SU-DHL-6 (cell line): ENCODE results near the gene MEF2D.

Source experiments
- H2AFZ ChIP-seq: fragments of 200-600 bp; sonication (generic); 2 replicates; pipeline ENCODE4 v1.6.1; 2014; ENCODE audit warnings: low read depth, mild to moderate bottlenecking, moderate library complexity, mixed read lengths, antibody characterized with exemption, low read length; ENCODE audit not compliant: severe bottlenecking
- H3F3A ChIP-seq: fragments of 200-600 bp; shearing (Covaris generic); 2 replicates; pipeline ENCODE4 v1.6.0; 2016; ENCODE audit warnings: antibody characterized with exemption, mild to moderate bottlenecking; ENCODE audit not compliant: insufficient read depth
- H3K27ac ChIP-seq: fragments of 200-600 bp; sonication (generic); 2 replicates; pipeline ENCODE4 v1.5.1; 2016; ENCODE audit warnings: low read depth, mild to moderate bottlenecking, low read length, moderate library complexity, mixed read lengths
- H3K27me3 ChIP-seq: fragments of 200-600 bp; sonication (generic), shearing (Covaris generic); 2 replicates; pipeline ENCODE4 v1.6.0; 2014; ENCODE audit warnings: mild to moderate bottlenecking, low read length
- H3K36me3 ChIP-seq: fragments of 200-600 bp; sonication (generic); 2 replicates; pipeline ENCODE4 v1.6.1; 2014; ENCODE audit warnings: mild to moderate bottlenecking, low read length, mixed read lengths
- H3K4me2 ChIP-seq: fragments of 300-600, 200-600 bp; shearing (Covaris generic), sonication (generic); 2 replicates; pipeline ENCODE4 v1.6.0; 2014; ENCODE audit warnings: low read length, low read depth, mild to moderate bottlenecking; ENCODE audit not compliant: poor library complexity, severe bottlenecking
- H3K4me3 ChIP-seq: fragments of 200-600 bp; sonication (generic); 2 replicates; pipeline ENCODE4 v1.5.1; 2014; ENCODE audit warnings: antibody characterized with exemption, low read length, mild to moderate bottlenecking, mixed read lengths; ENCODE audit not compliant: insufficient read depth, poor library complexity, severe bottlenecking
- H3K79me2 ChIP-seq: fragments of 200-600 bp; sonication (generic); 2 replicates; pipeline ENCODE4 v1.6.1; 2014; ENCODE audit warnings: mild to moderate bottlenecking, low read length, moderate library complexity; ENCODE audit not compliant: insufficient read depth
- H3K9ac ChIP-seq: fragments of 200-600 bp; sonication (generic); 2 replicates; pipeline ENCODE4 v1.7.0; 2014; ENCODE audit warnings: mild to moderate bottlenecking, low read length
- H3K9me2 ChIP-seq: fragments of 200-600 bp; sonication (generic); replicated peaks from 2 replicates; pipeline ENCODE4 v1.6.1; 2014; ENCODE audit warnings: low read length; ENCODE audit not compliant: insufficient read depth
- H3K9me3 ChIP-seq: fragments of 200-600 bp; sonication (generic); 2 replicates; pipeline ENCODE4 v1.6.1; 2014; ENCODE audit warnings: low read length, mixed read lengths; ENCODE audit not compliant: insufficient read depth
- H4K20me1 ChIP-seq: fragments of 200-600 bp; sonication (generic); 2 replicates; pipeline ENCODE4 v1.6.1; 2014; ENCODE audit warnings: low read depth, mild to moderate bottlenecking, antibody characterized with exemption, low read length, moderate library complexity, mixed read lengths
- EZH2phosphoT487 ChIP-seq: fragments of 200-600 bp; sonication (generic), shearing (Covaris generic); conservative IDR thresholded peaks from 2 replicates; pipeline ENCODE4 v1.6.1; 2018; ENCODE audit warnings: mild to moderate bottlenecking, antibody characterized with exemption, low read length, moderate library complexity, mixed read lengths
- TF ChIP-seq, protein P1 (sequence below): fragments of 200-600 bp; sonication (generic); IDR thresholded peaks from one replicate; pipeline ENCODE4 v1.5.1; 2017; ENCODE audit warnings: antibody characterized with exemption, mild to moderate bottlenecking, low read length, moderate library complexity; ENCODE audit not compliant: insufficient read depth, poor library complexity, severe bottlenecking

The MEF2D gene

DNA sequence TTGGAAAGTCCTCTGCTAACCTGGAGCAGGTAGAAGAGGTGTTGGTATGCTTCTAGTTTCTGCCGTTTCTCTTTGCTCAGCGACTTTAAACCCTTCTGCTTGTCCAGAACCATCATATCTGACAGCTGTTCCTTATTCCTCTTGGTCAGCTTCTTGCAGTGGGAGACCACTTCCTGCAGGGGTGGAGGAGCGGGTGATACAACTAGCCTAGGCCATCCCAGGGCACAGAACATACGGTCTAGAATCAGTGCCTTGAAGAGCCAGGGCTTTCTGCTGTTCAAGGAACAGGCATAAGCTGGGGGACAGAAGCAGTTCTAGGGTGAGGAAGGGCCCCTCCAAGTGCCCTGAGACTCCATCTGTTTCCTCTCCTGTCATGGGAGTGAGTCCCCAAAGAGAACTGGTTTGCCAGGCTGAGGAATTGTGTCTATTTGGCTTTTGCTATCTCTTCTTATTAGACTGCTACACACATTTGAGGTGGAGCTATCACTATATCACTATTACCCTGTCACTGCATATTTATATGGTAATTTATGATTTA is 39.3 kb upstream of the MEF2D start:
- Histone ChIP-seq H3K27me3 (no peaks in the 10 kb centered on the region), H3F3A (no peaks in the 10 kb centered on the region), H3K4me2 (no peak overlapping the region), H3K4me3 (no peak overlapping the region), H3K36me3 (no peaks in the 10 kb centered on the region), H3K9me2 (no peaks in the 10 kb centered on the region), H3K9ac (no peak overlapping the region), H2AFZ (no peak overlapping the region), H3K27ac (no peak overlapping the region), H3K79me2 (no peaks in the 10 kb centered on the region), H3K9me3 (no peaks in the 10 kb centered on the region), H4K20me1 (no peaks in the 10 kb centered on the region)
- TF ChIP-seq, protein P1, sequence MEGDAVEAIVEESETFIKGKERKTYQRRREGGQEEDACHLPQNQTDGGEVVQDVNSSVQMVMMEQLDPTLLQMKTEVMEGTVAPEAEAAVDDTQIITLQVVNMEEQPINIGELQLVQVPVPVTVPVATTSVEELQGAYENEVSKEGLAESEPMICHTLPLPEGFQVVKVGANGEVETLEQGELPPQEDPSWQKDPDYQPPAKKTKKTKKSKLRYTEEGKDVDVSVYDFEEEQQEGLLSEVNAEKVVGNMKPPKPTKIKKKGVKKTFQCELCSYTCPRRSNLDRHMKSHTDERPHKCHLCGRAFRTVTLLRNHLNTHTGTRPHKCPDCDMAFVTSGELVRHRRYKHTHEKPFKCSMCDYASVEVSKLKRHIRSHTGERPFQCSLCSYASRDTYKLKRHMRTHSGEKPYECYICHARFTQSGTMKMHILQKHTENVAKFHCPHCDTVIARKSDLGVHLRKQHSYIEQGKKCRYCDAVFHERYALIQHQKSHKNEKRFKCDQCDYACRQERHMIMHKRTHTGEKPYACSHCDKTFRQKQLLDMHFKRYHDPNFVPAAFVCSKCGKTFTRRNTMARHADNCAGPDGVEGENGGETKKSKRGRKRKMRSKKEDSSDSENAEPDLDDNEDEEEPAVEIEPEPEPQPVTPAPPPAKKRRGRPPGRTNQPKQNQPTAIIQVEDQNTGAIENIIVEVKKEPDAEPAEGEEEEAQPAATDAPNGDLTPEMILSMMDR: no peak
- TF ChIP-seq EZH2phosphoT487: no peak

DNA sequence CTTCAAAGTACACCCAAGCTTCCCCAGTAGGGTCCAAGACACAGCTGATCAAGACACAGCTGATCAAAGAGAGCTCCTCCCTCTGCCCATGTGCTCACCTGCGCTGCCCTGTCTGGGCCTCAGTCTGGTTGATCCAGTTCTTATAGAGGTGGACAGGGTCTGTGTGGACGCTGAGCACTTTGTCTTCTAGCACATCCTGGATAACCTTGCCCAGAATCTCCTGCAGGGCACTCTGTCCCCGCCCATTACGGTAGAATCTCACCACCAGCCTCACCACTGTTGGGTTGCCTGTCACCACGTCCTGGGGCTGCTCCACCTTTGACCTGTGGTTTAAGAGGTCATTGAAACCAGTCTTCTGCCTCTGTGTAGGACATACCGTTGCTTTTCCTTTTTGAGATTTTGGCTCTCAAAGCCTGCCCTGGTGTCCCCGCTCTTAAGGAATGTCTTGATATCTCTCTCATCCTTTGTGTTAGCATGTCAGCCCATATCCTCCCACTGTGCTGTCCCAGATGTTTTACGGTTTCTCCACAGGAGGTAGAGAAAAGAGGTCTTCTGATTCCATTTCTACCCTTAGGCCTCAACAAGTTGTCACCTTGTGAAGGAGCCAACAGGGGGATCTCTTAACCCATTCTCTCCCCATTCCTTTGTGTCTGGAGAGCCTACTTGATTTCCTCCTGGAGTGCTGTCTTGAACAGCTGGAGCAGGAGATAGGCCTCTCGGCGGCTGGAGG is 38.3 kb upstream of the MEF2D start:
- Histone ChIP-seq H2AFZ (no peak overlapping the region), H3K79me2 (no peaks in the 10 kb centered on the region), H3K36me3 (no peaks in the 10 kb centered on the region), H3K9me2 (no peaks in the 10 kb centered on the region), H3K27ac (no peak overlapping the region), H3K9me3 (no peaks in the 10 kb centered on the region), H3K4me3 (no peak overlapping the region), H3K9ac (no peak overlapping the region), H3K27me3 (no peaks in the 10 kb centered on the region), H4K20me1 (no peaks in the 10 kb centered on the region), H3K4me2 (no peak overlapping the region), H3F3A (no peaks in the 10 kb centered on the region)
- no peak for TF ChIP-seq EZH2phosphoT487
- TF ChIP-seq, protein P1: no peak

DNA sequence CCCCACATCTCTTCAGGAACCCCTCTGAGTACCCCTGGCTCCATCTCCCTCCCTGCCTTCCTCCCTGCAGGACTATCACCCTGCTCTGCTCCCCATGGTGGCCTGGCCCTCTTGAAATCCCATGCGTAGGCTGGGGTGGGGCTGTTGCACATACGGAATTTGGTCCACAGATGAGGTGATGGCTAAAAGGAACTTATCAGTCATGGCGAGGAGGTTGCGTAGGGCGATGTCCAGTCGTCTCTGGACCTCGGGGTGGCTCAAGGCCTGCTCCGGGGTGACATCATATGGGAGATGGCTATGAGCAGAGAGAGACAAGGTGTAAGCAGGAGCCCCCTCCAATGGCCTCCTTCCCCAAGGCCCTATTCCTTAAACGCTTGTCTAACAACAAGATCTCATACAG is 36.5 kb upstream of the MEF2D start:
- H3K27ac ChIP-seq: no peak overlapping the region
- H3K9me2 ChIP-seq: no peaks in the 10 kb centered on the region
- H2AFZ ChIP-seq: no peak overlapping the region
- no peaks in the 10 kb centered on the region for H3K36me3 ChIP-seq
- no peaks in the 10 kb centered on the region for H3K79me2 ChIP-seq
- H4K20me1 ChIP-seq: no peaks in the 10 kb centered on the region
- no peak overlapping the region for H3K4me2 ChIP-seq
- TF ChIP-seq EZH2phosphoT487: no peak
- TF ChIP-seq, protein P1: no peak
- H3F3A ChIP-seq: no peaks in the 10 kb centered on the region
- H3K9me3 ChIP-seq: no peaks in the 10 kb centered on the region
- H3K9ac ChIP-seq: no peak overlapping the region
- H3K27me3 ChIP-seq: no peaks in the 10 kb centered on the region
- H3K4me3 ChIP-seq: no peak overlapping the region
